HCT116 (cell line): ENCODE measurements around the gene NAV3. TPM values are rescaled to one million over a fixed set of nuclear protein-coding genes. Genes with fewer than 3 reads are reported as not detected.

Experiments used
- ATAC-seq: fragments of 200-7000 bp; cut with Tn5 transposase; 2 replicates; pipeline ENCODE4 v1.9.1; 2020; ENCODE audit warnings: mild to moderate bottlenecking, moderate library complexity
- BruUV-seq: library from RNA; stranded (reverse); fragments of 400-500 nt; replicated peaks from 2 replicates; lab custom pipeline; 2021; lab: Mats Ljungman, UMichigan
- CTCF ChIA-PET: fragments of 300-600 bp; sonication (Branson Sonifier 250); formaldehyde crosslinking; loops from one replicate; lab custom pipeline; 2021; ENCODE audit warnings: antibody characterized with exemption; lab: Charles Lee
- POLR2A ChIA-PET: fragments of 300-600, 350-600 bp; sonication (Branson Sonifier 250); formaldehyde crosslinking; loops from one replicate; lab custom pipeline; 2021; ENCODE audit warnings: antibody characterized with exemption; lab: Charles Lee
- RAD21 ChIA-PET, 2 experiments: fragments of 300-600 bp; sonication (Branson Sonifier 250); formaldehyde crosslinking; loops; one replicate each; lab custom pipeline; 2023; ENCODE audit warnings: low total read pairs in 2 of 2; ENCODE audit not compliant: uncharacterized antibody in 2 of 2, unreplicated experiment in 2 of 2, low non-redundant PET in 1 of 2; lab: Charles Lee
- DNase-seq: peaks from one replicate; pipeline ENCODE4 v3.0.0-alpha.2; 2010; ENCODE audit warnings: low read depth, low spot score
- H2AFZ ChIP-seq: fragments of 200-600 bp; shearing (Covaris generic), sonication (generic); 2 replicates; pipeline ENCODE4 v1.6.1; 2017; ENCODE audit warnings: low read depth, mixed run types, mixed read lengths, antibody characterized with exemption, low read length; ENCODE audit not compliant: poor library complexity, severe bottlenecking
- H3K27ac ChIP-seq: 2 replicates; pipeline ENCODE4 v1.5.1; 2012; ENCODE audit warnings: low read depth, low read length
- H3K27me3 ChIP-seq: fragments of 200-600 bp; sonication (generic); 2 replicates; pipeline ENCODE4 v1.6.1; 2016; ENCODE audit warnings: mixed run types, low read length, mixed read lengths; ENCODE audit not compliant: insufficient read depth
- H3K36me3 ChIP-seq, 2 experiments: fragments of 200-500 bp in 1 of 2; fragments of 200-600 bp in 1 of 2; sonication (Bioruptor generic) in 1 of 2; sonication (generic) in 1 of 2; 2 replicates each; pipeline versions ENCODE4 v1.5.1 to v1.6.1; 2014 to 2016; ENCODE audit warnings: low read length in 2 of 2, inconsistent platforms in 1 of 2, mixed read lengths in 1 of 2, mixed run types in 1 of 2; ENCODE audit not compliant: insufficient read depth in 2 of 2, control insufficient read depth in 1 of 2
- H3K4me1 ChIP-seq, 2 experiments: fragments of 200-600 bp in 1 of 2; sonication (generic) in 1 of 2; 2 replicates each; pipeline versions ENCODE4 v1.5.1 to v1.6.1; 2012 to 2017; ENCODE audit warnings: low read length in 2 of 2, inconsistent platforms in 1 of 2, mild to moderate bottlenecking in 1 of 2, mixed read lengths in 1 of 2, mixed run types in 1 of 2, moderate library complexity in 1 of 2; ENCODE audit not compliant: insufficient read depth in 2 of 2, control insufficient read depth in 1 of 2
- H3K4me2 ChIP-seq: fragments of 200-600 bp; sonication (generic); 2 replicates; pipeline ENCODE4 v1.6.1; 2017; ENCODE audit warnings: mixed run types, low read length, mixed read lengths
- H3K4me3 ChIP-seq, 2 experiments: fragments of 200-600 bp in 1 of 2; sonication (generic) in 1 of 2; replicated peaks in 1 of 2; 2 replicates each; pipeline ENCODE4 v1.5.1; 2011 to 2016; ENCODE audit warnings: low read length in 2 of 2, control low read depth in 1 of 2, low read depth in 1 of 2, mild to moderate bottlenecking in 1 of 2, mixed read lengths in 1 of 2, mixed run types in 1 of 2
- H3K79me2 ChIP-seq: fragments of 200-600 bp; sonication (generic); 2 replicates; pipeline ENCODE4 v1.6.1; 2017; ENCODE audit warnings: mild to moderate bottlenecking, mixed run types, low read length, moderate library complexity, mixed read lengths; ENCODE audit not compliant: insufficient read depth
- H3K9ac ChIP-seq: fragments of 200-600 bp; sonication (generic); 2 replicates; pipeline ENCODE4 v1.6.1; 2016; ENCODE audit warnings: low read length, mixed read lengths
- H3K9me2 ChIP-seq: fragments of 200-600 bp; sonication (generic), shearing (Covaris generic); 2 replicates; pipeline ENCODE4 v1.6.1; 2017; ENCODE audit warnings: mixed run types, mild to moderate bottlenecking, moderate library complexity; ENCODE audit not compliant: insufficient read depth
- H3K9me3 ChIP-seq, 2 experiments: fragments of 200-500 bp in 1 of 2; fragments of 200-600 bp in 1 of 2; sonication (Bioruptor generic) in 1 of 2; sonication (generic) in 1 of 2; 2 replicates each; pipeline ENCODE4 v1.6.1; 2014 to 2017; ENCODE audit warnings: low read length in 2 of 2, mixed read lengths in 2 of 2, inconsistent platforms in 1 of 2, low read depth in 1 of 2, mild to moderate bottlenecking in 1 of 2, mixed run types in 1 of 2, moderate library complexity in 1 of 2; ENCODE audit not compliant: control insufficient read depth in 1 of 2, insufficient read depth in 1 of 2
- H4K20me1 ChIP-seq: fragments of 200-600 bp; sonication (generic), shearing (Covaris generic); 2 replicates; pipeline ENCODE4 v1.6.1; 2017; ENCODE audit warnings: mixed run types, mild to moderate bottlenecking, moderate library complexity; ENCODE audit not compliant: insufficient read depth
- CEBPB ChIP-seq: IDR thresholded peaks from 2 replicates; pipeline ENCODE4 v1.6.1; 2012; ENCODE audit warnings: low read depth
- EGR1 ChIP-seq: IDR thresholded peaks from 2 replicates; pipeline ENCODE4 v1.6.1; 2012; ENCODE audit warnings: low read depth
- EZH2phosphoT487 ChIP-seq: fragments of 200-600 bp; IDR thresholded peaks from 2 replicates; pipeline ENCODE4 v1.6.1; 2018; ENCODE audit warnings: antibody characterized with exemption, borderline replicate concordance
- FOSL1 ChIP-seq: IDR thresholded peaks from 2 replicates; pipeline ENCODE4 v1.6.1; 2012; ENCODE audit warnings: low read depth
- JUND ChIP-seq: IDR thresholded peaks from 2 replicates; pipeline ENCODE4 v1.6.1; 2012
- MAX ChIP-seq: IDR thresholded peaks from 2 replicates; pipeline ENCODE4 v1.6.1; 2012
- POLR2A ChIP-seq: IDR thresholded peaks from 2 replicates; pipeline ENCODE4 v1.7.0; 2011; ENCODE audit warnings: borderline replicate concordance; ENCODE audit not compliant: insufficient read depth, insufficient read length; ENCODE audit errors: extremely low read depth
- POLR2AphosphoS5 ChIP-seq: IDR thresholded peaks from 2 replicates; pipeline ENCODE4 v1.6.1; 2011; ENCODE audit warnings: mild to moderate bottlenecking, low read depth, low read length, moderate library complexity
- RAD21 ChIP-seq: IDR thresholded peaks from 2 replicates; pipeline ENCODE4 v1.6.1; 2012; ENCODE audit warnings: low read depth, mild to moderate bottlenecking
- REST ChIP-seq: IDR thresholded peaks from 2 replicates; pipeline ENCODE4 v1.6.1; 2012; ENCODE audit warnings: low read depth
- SP1 ChIP-seq: IDR thresholded peaks from 2 replicates; pipeline ENCODE4 v1.6.1; 2012; ENCODE audit warnings: low read depth
- SRF ChIP-seq: IDR thresholded peaks from 2 replicates; pipeline ENCODE4 v1.6.1; 2012; ENCODE audit warnings: low read depth
- TCF7L2 ChIP-seq: IDR thresholded peaks from 2 replicates; pipeline ENCODE4 v1.7.0; 2011; ENCODE audit warnings: borderline replicate concordance, inconsistent platforms; ENCODE audit not compliant: insufficient read depth, insufficient read length; ENCODE audit errors: extremely low read depth
- ZBTB33 ChIP-seq: IDR thresholded peaks from 2 replicates; pipeline ENCODE4 v1.6.1; 2011; ENCODE audit warnings: mild to moderate bottlenecking, low read length, moderate library complexity; ENCODE audit not compliant: insufficient replicate concordance; ENCODE audit errors: extremely low read depth
- ZFX ChIP-seq: fragments of 450-650 bp; IDR thresholded peaks from 2 replicates; pipeline ENCODE4 v1.6.1; 2017
- intact Hi-C: fragments of 100-400 bp; cut with micrococcal nuclease; formaldehyde crosslinking; loops from 2 replicates; pipeline ENCODE4 v1.10.0; 2022
- total RNA-seq: library from RNA; stranded (reverse); gene quantifications from one replicate; pipeline ENCODE4 v1.2.1, GENCODE V29; 2021; ENCODE audit not compliant: unreplicated experiment

The NAV3 gene
- total RNA-seq, 1 experiment from 2014 or later: 7.8 TPM

- Histone ChIP-seq H3K36me3 (no peaks in the 10 kb centered on the region), H3K27ac (peak overlapping the region; percentile 37; the same call in 1 of the 2 replicates), H3K9me2 (no peaks in the 10 kb centered on the region), H2AFZ (peak overlapping the region; percentile 77), H3K79me2 (no peaks in the 10 kb centered on the region; the same call in 1 of the 2 replicates), H3K4me3 (no peak overlapping the region), H3K9ac (0 out of 2 replicates have a peak overlapping the region, but pooled peaks have one; percentile 12), H3K4me2 (peak overlapping the region; percentile 52), H3K9me3 (no peaks in the 10 kb centered on the region), H3K27me3 (no peaks in the 10 kb centered on the region), H3K4me1 (peaks cover 27 to 49% of the 10 kb centered on the region in 2 experiments), H4K20me1 (no peaks in the 10 kb centered on the region)
- CTCF ChIA-PET: interaction anchor here (0.6 to 0.9 kb wide), 2 partner anchors 20 to 22 kb away, joined by 3 to 4 read pairs; no protein-coding TSS in a partner anchor
- RAD21 ChIA-PET: no interaction called here
- ATAC-seq (peak; percentile 64), DNase-seq (no peak)
- BruUV-seq: no TSS peak
- POLR2A ChIA-PET: no interaction called here
- intact Hi-C loops: no loop called here
- peak; percentile 48; the same call in 1 of the 2 replicates for TF ChIP-seq FOSL1
- 0 out of 2 replicates have a peak, but pooled peaks have one; percentile 20 for TF ChIP-seq JUND
- TF ChIP-seq POLR2A: no peak
- TF ChIP-seq SP1: no peak
- TF ChIP-seq CEBPB: 0 out of 2 replicates have a peak, but pooled peaks have one; percentile 22
Observed at GRCh38 chr12:77947330-77947729, 116.6 kb downstream of the NAV3 start.

- H3K9ac ChIP-seq: no peak overlapping the region
- RAD21 ChIA-PET: no interaction called here
- H3K79me2 ChIP-seq: no peaks in the 10 kb centered on the region; the same call in 1 of the 2 replicates
- H3K9me2 ChIP-seq: no peaks in the 10 kb centered on the region
- CTCF ChIA-PET: interaction anchor here (0.6 kb wide), 1 partner anchor 23 kb away, joined by 3 read pairs; no protein-coding TSS in a partner anchor
- no peaks in the 10 kb centered on the region for H3K27me3 ChIP-seq
- POLR2A ChIA-PET: no interaction called here
- intact Hi-C loops: no loop called here
- BruUV-seq: no TSS peak
- H3K4me3 ChIP-seq: no peak overlapping the region
- H4K20me1 ChIP-seq: no peaks in the 10 kb centered on the region
- peak overlapping the region; percentile 52 for H3K4me2 ChIP-seq
- DNase-seq: no peak
- H3K4me1 ChIP-seq: peaks cover 25 to 45% of the 10 kb centered on the region in 2 experiments
- H3K9me3 ChIP-seq: no peaks in the 10 kb centered on the region
- H2AFZ ChIP-seq: peak overlapping the region; percentile 77
- ATAC-seq: no peak
- no peaks in the 10 kb centered on the region for H3K36me3 ChIP-seq
- H3K27ac ChIP-seq: peak overlapping the region; percentile 37; the same call in 1 of the 2 replicates
- no peak for TF ChIP-seq ZBTB33
- no peak for TF ChIP-seq RAD21
- no peak for TF ChIP-seq TCF7L2
- no peak for TF ChIP-seq ZFX
- no peak for TF ChIP-seq POLR2AphosphoS5
- TF ChIP-seq POLR2A: no peak
- no peak for TF ChIP-seq FOSL1
- TF ChIP-seq REST: no peak
- no peak for TF ChIP-seq EGR1
- TF ChIP-seq MAX: no peak
- TF ChIP-seq SRF: no peak
- no peak for TF ChIP-seq EZH2phosphoT487
- TF ChIP-seq CEBPB: no peak
Observed at GRCh38 chr12:77947746-77948145, 117.1 kb downstream of the NAV3 start.
